Kidney epithelial cell (primary cell): Measurements from ENCODE around the gene ZNF740. TPM values are rescaled to one million over a fixed set of nuclear protein-coding genes. Genes with fewer than 3 reads are reported as not detected.

ENCODE experiments used
- DNase-seq: peaks from one replicate; pipeline ENCODE4 v3.0.0-alpha.2; 2010; ENCODE audit warnings: low read depth
- H3K27me3 ChIP-seq: 2 replicates; pipeline ENCODE4 v1.6.0; 2011; ENCODE audit warnings: low read length; ENCODE audit not compliant: control insufficient read depth, insufficient read depth
- H3K36me3 ChIP-seq: 2 replicates; pipeline ENCODE4 v1.5.1; 2011; ENCODE audit warnings: low read length; ENCODE audit not compliant: control insufficient read depth, insufficient read depth
- H3K4me3 ChIP-seq: 2 replicates; pipeline ENCODE4 v1.5.1; 2011; ENCODE audit warnings: low read depth, mild to moderate bottlenecking, control low read depth, low read length
- CTCF ChIP-seq: IDR thresholded peaks from 2 replicates; pipeline ENCODE4 v1.5.1; 2011; ENCODE audit warnings: mild to moderate bottlenecking, moderate library complexity, low read length, control low read depth, inconsistent platforms; ENCODE audit not compliant: insufficient read depth, poor library complexity, severe bottlenecking
- total RNA-seq: library from RNA; depleted of rRNA; stranded (reverse); fragments of >200 nt; gene quantifications from 2 replicates; pipeline ENCODE4 v1.2.3, GENCODE V29; 2015

The ZNF740 gene
- total RNA-seq, 1 donor from 2014 or later = 9.9 TPM

GRCh38 chr12:53219292-53219955, 38.9 kb downstream of the ZNF740 start:
- no peak for TF ChIP-seq CTCF
- peak overlapping the region; percentile 48 for H3K4me3 ChIP-seq
- no peak for DNase-seq
- no peaks in the 10 kb centered on the region for H3K36me3 ChIP-seq
- no peaks in the 10 kb centered on the region for H3K27me3 ChIP-seq

- DNase-seq = no peak
Observed at GRCh38 chr12:53219956-53220693, 39.6 kb downstream of the ZNF740 start.

GRCh38 chr12:53220694-53221202, 40.2 kb downstream of the ZNF740 start:
- H3K27me3 ChIP-seq = no peaks in the 10 kb centered on the region
- no peak for TF ChIP-seq CTCF
- peak overlapping the region; percentile 48 for H3K4me3 ChIP-seq
- H3K36me3 ChIP-seq = no peaks in the 10 kb centered on the region
- no peak for DNase-seq

More at GRCh38 chr12:53219956-53220693, 39.6 kb downstream of the ZNF740 start:
- Histone ChIP-seq H3K36me3 (no peaks in the 10 kb centered on the region), H3K4me3 (peak overlapping the region; percentile 48), H3K27me3 (no peaks in the 10 kb centered on the region)
- no peak for TF ChIP-seq CTCF

- DNase-seq = no peak
- no peaks in the 10 kb centered on the region for H3K27me3 ChIP-seq
- peak; percentile 24 for TF ChIP-seq CTCF
- no peaks in the 10 kb centered on the region for H3K36me3 ChIP-seq
- peak overlapping the region; percentile 32 for H3K4me3 ChIP-seq
Observed at GRCh38 chr12:53221203-53222080, 40.9 kb downstream of the ZNF740 start.

GRCh38 chr12:53222170-53222721, 41.7 kb downstream of the ZNF740 start:
- Histone ChIP-seq H3K36me3 (no peaks in the 10 kb centered on the region), H3K27me3 (no peaks in the 10 kb centered on the region), H3K4me3 (peak overlapping the region; percentile 23)
- TF ChIP-seq CTCF = no peak
- DNase-seq = no peak
